Measurements from ENCODE around the gene GUCY1A1.

The GUCY1A1 gene

DNA sequence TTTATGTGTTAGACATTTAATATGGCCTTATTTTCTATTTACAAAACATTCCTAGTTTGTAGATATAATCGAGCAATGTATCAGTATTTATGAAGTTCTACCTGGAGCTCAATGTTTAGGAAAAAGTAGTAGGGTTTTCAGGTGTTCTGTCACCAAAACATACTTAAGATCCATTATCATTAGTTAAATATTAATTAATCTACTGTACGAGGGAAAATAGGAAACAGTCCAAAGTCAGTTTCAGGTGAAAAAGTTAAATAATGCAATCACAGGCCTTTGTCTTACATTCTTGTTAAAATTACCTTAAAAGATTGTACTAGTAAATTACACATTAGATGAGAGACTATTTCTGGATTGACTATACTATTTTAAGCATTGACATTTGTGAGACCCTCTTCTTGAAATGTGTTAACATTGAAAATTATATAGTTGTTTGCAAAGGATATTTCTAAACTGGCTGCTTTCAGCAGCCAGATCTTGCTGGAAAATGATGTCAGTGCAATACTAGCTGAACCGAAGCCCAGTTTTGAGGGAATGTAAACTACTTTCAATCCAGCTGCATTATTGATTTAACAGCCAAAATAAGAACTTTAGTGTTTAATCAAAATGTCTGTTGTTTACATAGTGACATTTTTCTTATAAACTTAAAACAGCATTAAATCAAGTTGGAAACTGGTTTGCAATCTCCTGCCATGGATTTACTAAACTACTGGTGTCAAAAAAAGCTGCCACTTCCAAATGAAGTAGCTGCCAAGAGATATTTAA lies 111.5 kb downstream of the GUCY1A1 start:
- Histone ChIP-seq H3K4me3 (ENCODE audit: low read depth, low read length) (no peak overlapping the region), H3K27me3 (replicated peaks) (no peaks in the 10 kb centered on the region), H3K27ac (no peak overlapping the region), H3K36me3 (replicated peaks) (no peaks in the 10 kb centered on the region)
- no peak for DNase-seq
- TF ChIP-seq, protein P1, sequence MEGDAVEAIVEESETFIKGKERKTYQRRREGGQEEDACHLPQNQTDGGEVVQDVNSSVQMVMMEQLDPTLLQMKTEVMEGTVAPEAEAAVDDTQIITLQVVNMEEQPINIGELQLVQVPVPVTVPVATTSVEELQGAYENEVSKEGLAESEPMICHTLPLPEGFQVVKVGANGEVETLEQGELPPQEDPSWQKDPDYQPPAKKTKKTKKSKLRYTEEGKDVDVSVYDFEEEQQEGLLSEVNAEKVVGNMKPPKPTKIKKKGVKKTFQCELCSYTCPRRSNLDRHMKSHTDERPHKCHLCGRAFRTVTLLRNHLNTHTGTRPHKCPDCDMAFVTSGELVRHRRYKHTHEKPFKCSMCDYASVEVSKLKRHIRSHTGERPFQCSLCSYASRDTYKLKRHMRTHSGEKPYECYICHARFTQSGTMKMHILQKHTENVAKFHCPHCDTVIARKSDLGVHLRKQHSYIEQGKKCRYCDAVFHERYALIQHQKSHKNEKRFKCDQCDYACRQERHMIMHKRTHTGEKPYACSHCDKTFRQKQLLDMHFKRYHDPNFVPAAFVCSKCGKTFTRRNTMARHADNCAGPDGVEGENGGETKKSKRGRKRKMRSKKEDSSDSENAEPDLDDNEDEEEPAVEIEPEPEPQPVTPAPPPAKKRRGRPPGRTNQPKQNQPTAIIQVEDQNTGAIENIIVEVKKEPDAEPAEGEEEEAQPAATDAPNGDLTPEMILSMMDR (IDR thresholded peaks at IDR 0.05; ENCODE audit: low read depth, low read length, missing control alignments): no peak
- in situ Hi-C loops (cut with HindIII; ENCODE audit: low pct_ligation_motif_present, low sequenced_read_pairs): no loop called here

DNA sequence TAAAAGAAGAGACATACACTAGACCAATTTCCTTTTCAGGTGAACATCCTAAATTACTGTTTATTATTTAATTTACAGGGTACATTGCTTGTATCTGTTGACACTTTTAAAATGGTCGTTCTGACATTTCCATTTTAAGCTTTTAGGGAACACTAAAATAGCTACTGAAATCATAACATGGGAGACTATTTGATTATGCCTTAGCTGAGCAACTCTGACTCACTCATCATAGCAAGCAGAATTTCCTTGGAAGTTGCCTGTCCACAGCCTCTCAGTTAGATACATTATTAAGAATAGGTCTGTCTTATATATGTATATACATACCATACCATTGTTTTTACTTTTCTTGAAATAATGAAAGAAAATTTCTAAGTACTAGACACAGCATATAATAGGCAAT lies 114.1 kb downstream of the GUCY1A1 start:
- in situ Hi-C loops (cut with HindIII; ENCODE audit: low pct_ligation_motif_present, low sequenced_read_pairs): no loop called here
- DNase-seq: no peak
- H3K36me3 ChIP-seq (replicated peaks): no peaks in the 10 kb centered on the region

DNA sequence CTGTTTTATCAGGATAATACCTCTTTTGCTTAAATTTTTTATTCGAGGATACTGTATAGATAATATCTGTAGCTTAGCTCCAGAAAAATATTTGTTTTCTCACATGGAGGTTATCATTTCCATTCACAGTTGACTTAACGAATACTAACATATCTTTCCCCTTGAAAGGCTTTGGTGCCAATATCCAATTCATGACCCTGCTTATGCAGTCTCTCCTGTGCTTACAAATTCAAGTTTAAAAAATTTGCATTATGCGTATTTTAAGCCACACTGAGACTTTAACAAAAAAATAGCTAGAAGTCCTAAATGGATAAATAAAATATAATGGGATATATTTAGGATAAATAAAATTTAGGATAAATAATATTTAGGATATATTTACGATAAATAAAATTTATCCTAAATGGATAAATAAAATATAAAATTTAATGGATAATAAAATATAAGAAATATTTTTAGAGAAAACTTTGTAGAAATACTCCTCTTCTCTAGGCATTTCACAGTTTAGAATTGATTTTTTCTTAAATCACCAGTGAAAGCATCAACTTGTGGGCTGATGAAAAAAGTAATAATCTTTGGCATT lies 114.7 kb downstream of the GUCY1A1 start:
- TF ChIP-seq, protein P1 (IDR thresholded peaks at IDR 0.05; ENCODE audit: low read depth, low read length, missing control alignments): no peak

More for the DNA sequence above, 114.1 kb downstream of the GUCY1A1 start:
- no peak overlapping the region for H3K4me3 ChIP-seq (ENCODE audit: low read depth, low read length)
- no peak overlapping the region for H3K27ac ChIP-seq
- H3K27me3 ChIP-seq (replicated peaks): no peaks in the 10 kb centered on the region
- TF ChIP-seq, protein P1 (IDR thresholded peaks at IDR 0.05; ENCODE audit: low read depth, low read length, missing control alignments): no peak

More for the DNA sequence above, 114.7 kb downstream of the GUCY1A1 start:
- Histone ChIP-seq H3K27me3 (replicated peaks) (no peaks in the 10 kb centered on the region), H3K4me3 (ENCODE audit: low read depth, low read length) (no peak overlapping the region), H3K27ac (no peak overlapping the region), H3K36me3 (replicated peaks) (no peaks in the 10 kb centered on the region)
- in situ Hi-C loops (cut with HindIII; ENCODE audit: low pct_ligation_motif_present, low sequenced_read_pairs): no loop called here
- no peak for DNase-seq
